Liver (tissue), 9 donors: ENCODE measurements around the gene ARPC5. TPM values are rescaled to one million over a fixed set of nuclear protein-coding genes. Genes with fewer than 3 reads are reported as not detected.

ENCODE experiments used
- DNase-seq: peaks from one replicate; pipeline ENCODE4 v3.0.0-alpha.2; 2017; ENCODE audit warnings: low spot score
- H3K27ac ChIP-seq, 2 donors: one replicate each; pipeline ENCODE4 v1.7.0; 2013; ENCODE audit warnings: inconsistent platforms in 2 of 2, low read length in 2 of 2, control low read depth in 1 of 2, low read depth in 1 of 2, mild to moderate bottlenecking in 1 of 2
- H3K27me3 ChIP-seq, 4 donors: one replicate each; pipeline versions ENCODE4 v1.6.1 to v1.7.0; 2013; ENCODE audit warnings: low read length in 3 of 4, inconsistent platforms in 1 of 4, mild to moderate bottlenecking in 1 of 4, moderate library complexity in 1 of 4; ENCODE audit not compliant: control insufficient read depth in 4 of 4, insufficient read depth in 4 of 4
- H3K36me3 ChIP-seq, 4 donors: one replicate each; pipeline versions ENCODE4 v1.6.1 to v1.7.0; 2013; ENCODE audit warnings: low read length in 3 of 4, mild to moderate bottlenecking in 3 of 4, low read depth in 1 of 4, moderate library complexity in 1 of 4; ENCODE audit not compliant: control insufficient read depth in 4 of 4, insufficient read depth in 3 of 4
- H3K4me1 ChIP-seq, 4 donors: one replicate each; pipeline versions ENCODE4 v1.6.1 to v1.7.0; 2013; ENCODE audit warnings: low read length in 3 of 4, mild to moderate bottlenecking in 3 of 4, moderate library complexity in 1 of 4; ENCODE audit not compliant: control insufficient read depth in 4 of 4, insufficient read depth in 4 of 4
- H3K4me3 ChIP-seq, 3 donors: one replicate each; pipeline versions ENCODE4 v1.6.1 to v1.7.0; 2013; ENCODE audit warnings: low read length in 3 of 3, control low read depth in 1 of 3, low read depth in 1 of 3, mild to moderate bottlenecking in 1 of 3
- H3K9ac ChIP-seq, 2 donors: one replicate each; pipeline ENCODE4 v1.7.0; 2013; ENCODE audit warnings: low read length in 2 of 2, mild to moderate bottlenecking in 2 of 2, moderate library complexity in 2 of 2, control low read depth in 1 of 2, low read depth in 1 of 2
- H3K9me3 ChIP-seq, 4 donors: one replicate each; pipeline versions ENCODE4 v1.6.1 to v1.7.0; 2013; ENCODE audit warnings: low read length in 3 of 4; ENCODE audit not compliant: control insufficient read depth in 4 of 4
- EGR1 ChIP-seq, 2 donors: IDR thresholded peaks; 2 replicates each; pipeline ENCODE4 v1.6.1; 2016 to 2018; ENCODE audit warnings: antibody characterized with exemption in 2 of 2, low read depth in 2 of 2
- FOXA2 ChIP-seq: IDR thresholded peaks from 2 replicates; pipeline ENCODE4 v1.6.1; 2016; ENCODE audit warnings: antibody characterized with exemption
- GABPA ChIP-seq, 2 donors: IDR thresholded peaks in 1 of 2; conservative IDR thresholded peaks in 1 of 2; 2 replicates each; pipeline ENCODE4 v1.6.1; 2016; ENCODE audit warnings: antibody characterized with exemption in 2 of 2, mild to moderate bottlenecking in 1 of 2, moderate library complexity in 1 of 2
- MAX ChIP-seq: IDR thresholded peaks from 2 replicates; pipeline ENCODE4 v1.6.1; 2016; ENCODE audit warnings: antibody characterized with exemption
- NR2F2 ChIP-seq: IDR thresholded peaks from 2 replicates; pipeline ENCODE4 v1.6.1; 2016; ENCODE audit warnings: antibody characterized with exemption
- RXRA ChIP-seq, 2 donors: IDR thresholded peaks; 2 replicates each; pipeline ENCODE4 v1.6.1; 2017 to 2018; ENCODE audit warnings: antibody characterized with exemption in 2 of 2, mild to moderate bottlenecking in 1 of 2
- SP1 ChIP-seq: IDR thresholded peaks from 2 replicates; pipeline ENCODE4 v1.6.1; 2018; ENCODE audit warnings: antibody characterized with exemption, mild to moderate bottlenecking
- WGBS: extraction: QIAGEN DNeasy Blood & Tissue Kit; methylation state at CpG from one replicate; pipeline ENCODE4 v1.1.7; 2013; 5-methylcytosine and 5-hydroxymethylcytosine counted together
- polyA plus RNA-seq, 2 donors: library from polyadenylated mRNA; stranded (reverse) in 1 of 2; unstranded in 1 of 2; fragments of 200-250 nt in 1 of 2; fragments of >200 nt in 1 of 2; fragmentation: Nextera tagmentation in 1 of 2; extraction: Ambion mirVana in 1 of 2; gene quantifications; one replicate each; pipeline versions ENCODE4 v1.2.1 to v1.2.3, GENCODE V29; 2013 to 2015
- total RNA-seq, 2 donors: library from RNA; depleted of rRNA; stranded (reverse); fragments of >200 nt; gene quantifications; one replicate each; pipeline ENCODE4 v1.2.3, GENCODE V29; 2014
- TF ChIP-seq, protein P1 (sequence below): IDR thresholded peaks from 2 replicates; pipeline ENCODE4 v1.6.1; 2016; ENCODE audit warnings: antibody characterized with exemption
- TF ChIP-seq, protein P2 (sequence below): fragments of 150-350 bp; IDR thresholded peaks from 2 replicates; pipeline ENCODE4 v1.5.1; 2017; ENCODE audit warnings: improper control_type of control experiment, low read depth, low read length; ENCODE audit not compliant: missing input control
- TF ChIP-seq, protein P3 (sequence below): IDR thresholded peaks from 2 replicates; pipeline ENCODE4 v1.6.1; 2016; ENCODE audit warnings: antibody characterized with exemption, mild to moderate bottlenecking
- donor health status: healthy.
- donor health status: healthy.
- donor health status: healthy.
- donor health status: healthy.
- donor health status: healthy.

The ARPC5 gene
- total and polyA plus RNA-seq, 4 donors: 34.9 to 67.0 (median 54.3) TPM

- no peak overlapping the region for H3K4me3 ChIP-seq
- TF ChIP-seq, protein P1, sequence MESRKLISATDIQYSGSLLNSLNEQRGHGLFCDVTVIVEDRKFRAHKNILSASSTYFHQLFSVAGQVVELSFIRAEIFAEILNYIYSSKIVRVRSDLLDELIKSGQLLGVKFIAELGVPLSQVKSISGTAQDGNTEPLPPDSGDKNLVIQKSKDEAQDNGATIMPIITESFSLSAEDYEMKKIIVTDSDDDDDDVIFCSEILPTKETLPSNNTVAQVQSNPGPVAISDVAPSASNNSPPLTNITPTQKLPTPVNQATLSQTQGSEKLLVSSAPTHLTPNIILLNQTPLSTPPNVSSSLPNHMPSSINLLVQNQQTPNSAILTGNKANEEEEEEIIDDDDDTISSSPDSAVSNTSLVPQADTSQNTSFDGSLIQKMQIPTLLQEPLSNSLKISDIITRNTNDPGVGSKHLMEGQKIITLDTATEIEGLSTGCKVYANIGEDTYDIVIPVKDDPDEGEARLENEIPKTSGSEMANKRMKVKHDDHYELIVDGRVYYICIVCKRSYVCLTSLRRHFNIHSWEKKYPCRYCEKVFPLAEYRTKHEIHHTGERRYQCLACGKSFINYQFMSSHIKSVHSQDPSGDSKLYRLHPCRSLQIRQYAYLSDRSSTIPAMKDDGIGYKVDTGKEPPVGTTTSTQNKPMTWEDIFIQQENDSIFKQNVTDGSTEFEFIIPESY: no peak
- no peak for TF ChIP-seq NR2F2
- no peak for TF ChIP-seq SP1
- no peak for TF ChIP-seq MAX
- TF ChIP-seq, protein P2, sequence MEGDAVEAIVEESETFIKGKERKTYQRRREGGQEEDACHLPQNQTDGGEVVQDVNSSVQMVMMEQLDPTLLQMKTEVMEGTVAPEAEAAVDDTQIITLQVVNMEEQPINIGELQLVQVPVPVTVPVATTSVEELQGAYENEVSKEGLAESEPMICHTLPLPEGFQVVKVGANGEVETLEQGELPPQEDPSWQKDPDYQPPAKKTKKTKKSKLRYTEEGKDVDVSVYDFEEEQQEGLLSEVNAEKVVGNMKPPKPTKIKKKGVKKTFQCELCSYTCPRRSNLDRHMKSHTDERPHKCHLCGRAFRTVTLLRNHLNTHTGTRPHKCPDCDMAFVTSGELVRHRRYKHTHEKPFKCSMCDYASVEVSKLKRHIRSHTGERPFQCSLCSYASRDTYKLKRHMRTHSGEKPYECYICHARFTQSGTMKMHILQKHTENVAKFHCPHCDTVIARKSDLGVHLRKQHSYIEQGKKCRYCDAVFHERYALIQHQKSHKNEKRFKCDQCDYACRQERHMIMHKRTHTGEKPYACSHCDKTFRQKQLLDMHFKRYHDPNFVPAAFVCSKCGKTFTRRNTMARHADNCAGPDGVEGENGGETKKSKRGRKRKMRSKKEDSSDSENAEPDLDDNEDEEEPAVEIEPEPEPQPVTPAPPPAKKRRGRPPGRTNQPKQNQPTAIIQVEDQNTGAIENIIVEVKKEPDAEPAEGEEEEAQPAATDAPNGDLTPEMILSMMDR: no peak
- TF ChIP-seq EGR1 (IDR thresholded peaks at IDR 0.05; ENCODE audit: low read depth in 2 of 2): no peak
- no peak overlapping the region for H3K27ac ChIP-seq
- no peaks in the 10 kb centered on the region for H3K27me3 ChIP-seq
- no peak for DNase-seq
- H3K4me1 ChIP-seq: no peaks in the 10 kb centered on the region
- H3K9me3 ChIP-seq: no peaks in the 10 kb centered on the region
- H3K9ac ChIP-seq: no peak overlapping the region
- no peaks in the 10 kb centered on the region for H3K36me3 ChIP-seq
These were observed 39.8 kb upstream of the ARPC5 start for GRCh38 chr1:183675381-183675780.

- no peak overlapping the region for H3K4me3 ChIP-seq
- no peaks in the 10 kb centered on the region for H3K27me3 ChIP-seq
- no peak overlapping the region for H3K9ac ChIP-seq
- DNase-seq: no peak
- 86% methylated on average over 2 of the region's 2 CpGs for WGBS
- no peaks in the 10 kb centered on the region for H3K4me1 ChIP-seq
- H3K9me3 ChIP-seq: no peaks in the 10 kb centered on the region
- H3K27ac ChIP-seq: no peak overlapping the region
- no peaks in the 10 kb centered on the region for H3K36me3 ChIP-seq
- TF ChIP-seq, protein P3, sequence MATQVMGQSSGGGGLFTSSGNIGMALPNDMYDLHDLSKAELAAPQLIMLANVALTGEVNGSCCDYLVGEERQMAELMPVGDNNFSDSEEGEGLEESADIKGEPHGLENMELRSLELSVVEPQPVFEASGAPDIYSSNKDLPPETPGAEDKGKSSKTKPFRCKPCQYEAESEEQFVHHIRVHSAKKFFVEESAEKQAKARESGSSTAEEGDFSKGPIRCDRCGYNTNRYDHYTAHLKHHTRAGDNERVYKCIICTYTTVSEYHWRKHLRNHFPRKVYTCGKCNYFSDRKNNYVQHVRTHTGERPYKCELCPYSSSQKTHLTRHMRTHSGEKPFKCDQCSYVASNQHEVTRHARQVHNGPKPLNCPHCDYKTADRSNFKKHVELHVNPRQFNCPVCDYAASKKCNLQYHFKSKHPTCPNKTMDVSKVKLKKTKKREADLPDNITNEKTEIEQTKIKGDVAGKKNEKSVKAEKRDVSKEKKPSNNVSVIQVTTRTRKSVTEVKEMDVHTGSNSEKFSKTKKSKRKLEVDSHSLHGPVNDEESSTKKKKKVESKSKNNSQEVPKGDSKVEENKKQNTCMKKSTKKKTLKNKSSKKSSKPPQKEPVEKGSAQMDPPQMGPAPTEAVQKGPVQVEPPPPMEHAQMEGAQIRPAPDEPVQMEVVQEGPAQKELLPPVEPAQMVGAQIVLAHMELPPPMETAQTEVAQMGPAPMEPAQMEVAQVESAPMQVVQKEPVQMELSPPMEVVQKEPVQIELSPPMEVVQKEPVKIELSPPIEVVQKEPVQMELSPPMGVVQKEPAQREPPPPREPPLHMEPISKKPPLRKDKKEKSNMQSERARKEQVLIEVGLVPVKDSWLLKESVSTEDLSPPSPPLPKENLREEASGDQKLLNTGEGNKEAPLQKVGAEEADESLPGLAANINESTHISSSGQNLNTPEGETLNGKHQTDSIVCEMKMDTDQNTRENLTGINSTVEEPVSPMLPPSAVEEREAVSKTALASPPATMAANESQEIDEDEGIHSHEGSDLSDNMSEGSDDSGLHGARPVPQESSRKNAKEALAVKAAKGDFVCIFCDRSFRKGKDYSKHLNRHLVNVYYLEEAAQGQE: no peak
- TF ChIP-seq GABPA (IDR thresholded peaks at IDR 0.05 in 1 of 2, conservative IDR thresholded peaks at IDR 0.05 in 1 of 2) (no peak), FOXA2 (no peak), SP1 (no peak), RXRA (IDR thresholded peaks at IDR 0.05) (no peak), MAX (no peak), NR2F2 (no peak)
These were observed 39.3 kb upstream of the ARPC5 start for GRCh38 chr1:183674886-183675285.
